Activated T-helper 1 cell treated with anti-CD3 and anti-CD28 coated beads, Interleukin-12 subunit alpha, Interleukin-12 subunit beta, Interleukin-2, Interleukin-4 antibody, amounts not matched to agents 30 ng/mL and 10 ng/mL and 1 ng/mL, durations not matched to agents 14 hours and 24 hours and 36 hours (primary cell): ENCODE results near the gene NTNG2. TPM values are rescaled to one million over a fixed set of nuclear protein-coding genes. Genes with fewer than 3 reads are reported as not detected.

ENCODE experiments used
- DNase-seq: peaks from one replicate; pipeline ENCODE4 v3.0.0; 2021; ENCODE audit warnings: low spot score
- H3K27ac Mint-ChIP-seq: one replicate; pipeline ENCODE4 v1.8.0; 2021; ENCODE audit warnings: mild to moderate bottlenecking, mixed read lengths
- H3K27me3 Mint-ChIP-seq: one replicate; pipeline ENCODE4 v1.8.0; 2022; ENCODE audit warnings: mild to moderate bottlenecking, moderate library complexity, mixed read lengths; ENCODE audit not compliant: insufficient read depth
- H3K36me3 Mint-ChIP-seq: one replicate; pipeline ENCODE4 v1.8.0; 2021; ENCODE audit warnings: low read depth, mixed read lengths
- H3K4me1 Mint-ChIP-seq: one replicate; pipeline ENCODE4 v1.8.0; 2021; ENCODE audit warnings: low read depth, mixed read lengths
- H3K4me3 Mint-ChIP-seq: one replicate; pipeline ENCODE4 v1.8.0; 2021; ENCODE audit warnings: mild to moderate bottlenecking, moderate library complexity, mixed read lengths
- H3K9me3 Mint-ChIP-seq: one replicate; pipeline ENCODE4 v1.8.0; 2021; ENCODE audit warnings: mixed read lengths
- intact Hi-C: fragments of 100-400 bp; cut with micrococcal nuclease; formaldehyde crosslinking; loops from one replicate; pipeline ENCODE4 v1.15.1; 2024
- total RNA-seq: library from RNA; stranded (reverse); gene quantifications from 2 replicates; pipeline ENCODE4 v1.2.3, GENCODE V29; 2022

NTNG2 gene
- total RNA-seq, 1 donor from 2014 or later, result 4.6 TPM

GRCh38 chr9:132185073-132186009 is 23.5 kb downstream of the NTNG2 start:
- Mint-ChIP-seq H3K36me3 (no peaks in the 10 kb centered on the region), H3K27me3 (peaks cover 6% of the 10 kb centered on the region), H3K9me3 (no peaks in the 10 kb centered on the region), H3K4me1 (no peaks in the 10 kb centered on the region), H3K27ac (no peak overlapping the region), H3K4me3 (no peak overlapping the region)
- intact Hi-C loops, result no loop called here
- DNase-seq, result no peak

GRCh38 chr9:132187121-132187620 is 25.3 kb downstream of the NTNG2 start:
- DNase-seq, result no peak
- Mint-ChIP-seq H3K9me3 (no peaks in the 10 kb centered on the region), H3K36me3 (no peaks in the 10 kb centered on the region), H3K27ac (no peak overlapping the region), H3K27me3 (peaks cover 4% of the 10 kb centered on the region), H3K4me3 (no peak overlapping the region), H3K4me1 (no peaks in the 10 kb centered on the region)
- intact Hi-C loops, result no loop called here

GRCh38 chr9:132190966-132191365 is 29.1 kb downstream of the NTNG2 start:
- Mint-ChIP-seq H3K9me3 (no peaks in the 10 kb centered on the region), H3K4me1 (no peaks in the 10 kb centered on the region), H3K36me3 (no peaks in the 10 kb centered on the region), H3K27me3 (no peaks in the 10 kb centered on the region), H3K4me3 (no peak overlapping the region), H3K27ac (no peak overlapping the region)
- intact Hi-C loops, result no loop called here
- no peak for DNase-seq

GRCh38 chr9:132192728-132193127 is 30.9 kb downstream of the NTNG2 start:
- no peaks in the 10 kb centered on the region for H3K9me3 Mint-ChIP-seq
- no peaks in the 10 kb centered on the region for H3K27me3 Mint-ChIP-seq
- no peak overlapping the region for H3K27ac Mint-ChIP-seq
- H3K4me1 Mint-ChIP-seq, result no peaks in the 10 kb centered on the region
- no peak overlapping the region for H3K4me3 Mint-ChIP-seq
- no peak for DNase-seq
- H3K36me3 Mint-ChIP-seq, result no peaks in the 10 kb centered on the region
- intact Hi-C loops, result no loop called here

GRCh38 chr9:132193227-132194124 is 31.6 kb downstream of the NTNG2 start:
- no peaks in the 10 kb centered on the region for H3K27me3 Mint-ChIP-seq
- intact Hi-C loops, result no loop called here
- no peak for DNase-seq
- H3K4me1 Mint-ChIP-seq, result no peaks in the 10 kb centered on the region
- no peaks in the 10 kb centered on the region for H3K9me3 Mint-ChIP-seq
- no peak overlapping the region for H3K27ac Mint-ChIP-seq
- no peaks in the 10 kb centered on the region for H3K36me3 Mint-ChIP-seq
- no peak overlapping the region for H3K4me3 Mint-ChIP-seq

GRCh38 chr9:132194508-132194907 is 32.6 kb downstream of the NTNG2 start:
- no peak overlapping the region for H3K4me3 Mint-ChIP-seq
- H3K4me1 Mint-ChIP-seq, result no peaks in the 10 kb centered on the region
- no peak for DNase-seq
- intact Hi-C loops, result no loop called here
- H3K36me3 Mint-ChIP-seq, result no peaks in the 10 kb centered on the region
- H3K9me3 Mint-ChIP-seq, result no peaks in the 10 kb centered on the region
- no peak overlapping the region for H3K27ac Mint-ChIP-seq
- H3K27me3 Mint-ChIP-seq, result no peaks in the 10 kb centered on the region

GRCh38 chr9:132197315-132197714 is 35.5 kb downstream of the NTNG2 start:
- Mint-ChIP-seq H3K27ac (no peak overlapping the region), H3K27me3 (peaks cover 2% of the 10 kb centered on the region), H3K4me3 (no peak overlapping the region), H3K9me3 (no peaks in the 10 kb centered on the region), H3K36me3 (no peaks in the 10 kb centered on the region), H3K4me1 (no peaks in the 10 kb centered on the region)
- no peak for DNase-seq
- intact Hi-C loops, result no loop called here

- no peaks in the 10 kb centered on the region for H3K36me3 Mint-ChIP-seq
- H3K9me3 Mint-ChIP-seq, result no peaks in the 10 kb centered on the region
- no peaks in the 10 kb centered on the region for H3K4me1 Mint-ChIP-seq
Observed at GRCh38 chr9:132197856-132198550, 36.1 kb downstream of the NTNG2 start.

GRCh38 chr9:132199056-132199455 is 37.2 kb downstream of the NTNG2 start:
- Mint-ChIP-seq H3K4me1 (no peaks in the 10 kb centered on the region), H3K36me3 (no peaks in the 10 kb centered on the region), H3K9me3 (no peaks in the 10 kb centered on the region), H3K27ac (no peak overlapping the region), H3K4me3 (no peak overlapping the region), H3K27me3 (peaks cover 2% of the 10 kb centered on the region)
- intact Hi-C loops, result no loop called here
- DNase-seq, result no peak

More at GRCh38 chr9:132197856-132198550, 36.1 kb downstream of the NTNG2 start:
- no peak overlapping the region for H3K27ac Mint-ChIP-seq
- no peak overlapping the region for H3K4me3 Mint-ChIP-seq
- H3K27me3 Mint-ChIP-seq, result peaks cover 2% of the 10 kb centered on the region
- intact Hi-C loops, result no loop called here
- no peak for DNase-seq

- H3K4me3 Mint-ChIP-seq, result no peak overlapping the region
- no peak overlapping the region for H3K27ac Mint-ChIP-seq
- intact Hi-C loops, result no loop called here
- H3K4me1 Mint-ChIP-seq, result no peaks in the 10 kb centered on the region
- H3K27me3 Mint-ChIP-seq, result peaks cover 8% of the 10 kb centered on the region
- H3K9me3 Mint-ChIP-seq, result peaks cover 6% of the 10 kb centered on the region
- H3K36me3 Mint-ChIP-seq, result no peaks in the 10 kb centered on the region
- DNase-seq, result no peak
Observed at GRCh38 chr9:132200706-132201105, 38.8 kb downstream of the NTNG2 start.

- intact Hi-C loops, result no loop called here
Observed at GRCh38 chr9:132201139-132201538, 39.3 kb downstream of the NTNG2 start.

GRCh38 chr9:132201780-132202703 is 40.2 kb downstream of the NTNG2 start:
- Mint-ChIP-seq H3K36me3 (no peaks in the 10 kb centered on the region), H3K9me3 (peaks cover 6% of the 10 kb centered on the region), H3K4me3 (no peak overlapping the region), H3K27ac (no peak overlapping the region), H3K4me1 (no peaks in the 10 kb centered on the region), H3K27me3 (peaks cover 8% of the 10 kb centered on the region)
- intact Hi-C loops, result no loop called here
- no peak for DNase-seq

More at GRCh38 chr9:132201139-132201538, 39.3 kb downstream of the NTNG2 start:
- Mint-ChIP-seq H3K4me1 (no peaks in the 10 kb centered on the region), H3K36me3 (no peaks in the 10 kb centered on the region), H3K27me3 (peaks cover 8% of the 10 kb centered on the region), H3K4me3 (no peak overlapping the region), H3K27ac (no peak overlapping the region), H3K9me3 (peaks cover 6% of the 10 kb centered on the region)
- DNase-seq, result no peak
